GM13977 (cell line): ENCODE results near the gene BTBD9.

Experiments
- DNase-seq: peaks from one replicate; pipeline ENCODE4 v3.0.0; 2012; ENCODE audit warnings: low spot score
- in situ Hi-C: fragments of 300-500 bp; cut with MboI; formaldehyde crosslinking; loops from one replicate; pipeline ENCODE4 v1.12.0; 2022; ENCODE audit warnings: low sequenced_read_pairs, low pct_unique_long_range_greater_than_20kb, mixed read lengths, inconsistent platforms; ENCODE audit not compliant: unreplicated experiment
- TF ChIP-seq, protein P1 (sequence below): IDR thresholded peaks from 2 replicates; pipeline ENCODE4 v1.5.1; 2012; ENCODE audit warnings: mild to moderate bottlenecking, control low read depth; ENCODE audit not compliant: insufficient read depth; ENCODE audit errors: extremely low read depth, missing control alignments

BTBD9 gene

DNA sequence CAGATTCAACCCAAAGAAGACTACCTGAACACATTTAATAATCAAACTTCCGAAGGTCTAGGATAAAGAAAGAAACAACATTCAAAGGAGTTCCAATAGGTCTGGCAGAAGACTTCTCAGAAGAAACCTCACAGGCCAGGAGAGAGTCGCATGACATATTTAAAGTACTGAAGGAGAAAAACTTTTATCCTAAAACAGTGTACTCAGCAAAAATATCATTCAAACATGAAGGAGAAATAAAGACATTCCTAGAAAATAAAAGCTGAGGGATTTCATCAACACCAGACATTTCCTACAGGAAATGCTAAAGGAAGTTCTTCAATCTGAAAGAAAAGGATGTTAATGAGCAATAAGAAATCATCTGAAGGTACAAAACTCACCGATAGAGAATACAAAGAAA lies 108.6 kb downstream of the BTBD9 start:
- TF ChIP-seq, protein P1, sequence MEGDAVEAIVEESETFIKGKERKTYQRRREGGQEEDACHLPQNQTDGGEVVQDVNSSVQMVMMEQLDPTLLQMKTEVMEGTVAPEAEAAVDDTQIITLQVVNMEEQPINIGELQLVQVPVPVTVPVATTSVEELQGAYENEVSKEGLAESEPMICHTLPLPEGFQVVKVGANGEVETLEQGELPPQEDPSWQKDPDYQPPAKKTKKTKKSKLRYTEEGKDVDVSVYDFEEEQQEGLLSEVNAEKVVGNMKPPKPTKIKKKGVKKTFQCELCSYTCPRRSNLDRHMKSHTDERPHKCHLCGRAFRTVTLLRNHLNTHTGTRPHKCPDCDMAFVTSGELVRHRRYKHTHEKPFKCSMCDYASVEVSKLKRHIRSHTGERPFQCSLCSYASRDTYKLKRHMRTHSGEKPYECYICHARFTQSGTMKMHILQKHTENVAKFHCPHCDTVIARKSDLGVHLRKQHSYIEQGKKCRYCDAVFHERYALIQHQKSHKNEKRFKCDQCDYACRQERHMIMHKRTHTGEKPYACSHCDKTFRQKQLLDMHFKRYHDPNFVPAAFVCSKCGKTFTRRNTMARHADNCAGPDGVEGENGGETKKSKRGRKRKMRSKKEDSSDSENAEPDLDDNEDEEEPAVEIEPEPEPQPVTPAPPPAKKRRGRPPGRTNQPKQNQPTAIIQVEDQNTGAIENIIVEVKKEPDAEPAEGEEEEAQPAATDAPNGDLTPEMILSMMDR, result no peak
- DNase-seq, result no peak
- in situ Hi-C loops, result no loop called here

DNA sequence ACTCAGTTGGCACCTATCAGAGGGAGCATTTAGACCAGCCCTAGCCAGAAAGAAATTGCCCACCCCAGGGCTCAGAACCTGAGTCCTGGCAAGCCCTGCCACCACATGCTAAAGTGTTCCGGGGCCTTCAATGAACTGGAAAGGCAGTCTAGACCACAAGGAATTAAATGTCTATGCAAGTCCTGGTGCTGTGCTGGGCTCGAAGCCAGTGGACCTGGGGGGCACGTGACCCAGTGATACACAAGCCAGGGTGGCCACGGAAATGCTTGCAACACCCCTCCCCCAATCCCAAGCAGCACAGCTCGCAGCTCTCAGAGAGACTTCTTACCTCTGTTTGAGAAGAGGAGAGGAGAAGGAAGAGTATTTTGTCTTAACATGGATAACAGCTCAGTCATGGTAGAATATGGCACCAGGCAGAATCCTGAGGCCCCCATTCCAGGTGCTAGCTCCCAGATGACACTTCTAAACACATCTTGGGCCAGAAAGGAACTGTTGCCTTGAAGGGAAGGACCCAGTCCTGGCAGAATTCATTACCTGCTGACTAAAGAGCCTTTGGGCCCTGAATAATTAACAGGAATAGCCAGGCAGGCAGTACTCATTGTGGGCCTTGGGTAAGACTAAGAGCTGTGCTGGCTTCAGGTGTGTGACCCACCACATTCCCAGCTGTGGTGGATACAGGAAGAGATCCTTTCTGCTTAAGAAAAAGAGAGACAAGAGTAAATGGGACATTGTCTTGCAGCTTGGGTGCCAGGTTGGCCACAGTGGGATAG lies 111.3 kb downstream of the BTBD9 start:
- TF ChIP-seq, protein P1, result no peak
- DNase-seq, result no peak
- in situ Hi-C loops, result no loop called here

DNA sequence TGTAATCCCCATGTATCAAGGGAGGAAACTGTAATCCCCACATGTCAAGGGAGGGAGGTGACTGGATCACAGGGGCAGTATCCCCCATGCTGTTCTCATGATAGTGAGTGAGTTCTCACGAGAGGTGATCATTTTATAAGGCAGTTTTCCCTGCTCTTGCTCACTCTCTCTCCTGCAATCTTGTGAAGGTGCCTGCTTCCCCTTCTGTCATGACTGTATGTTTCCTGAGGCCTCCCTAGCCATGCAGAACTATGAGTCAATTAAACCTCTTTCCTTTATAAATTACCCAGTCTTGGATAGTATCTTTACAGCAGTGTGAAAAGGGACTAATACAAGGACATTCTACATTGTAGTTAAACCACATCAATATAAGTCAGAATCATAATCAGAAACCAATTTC lies 112.4 kb downstream of the BTBD9 start:
- in situ Hi-C loops, result no loop called here
- no peak for DNase-seq
- TF ChIP-seq, protein P1, result no peak

DNA sequence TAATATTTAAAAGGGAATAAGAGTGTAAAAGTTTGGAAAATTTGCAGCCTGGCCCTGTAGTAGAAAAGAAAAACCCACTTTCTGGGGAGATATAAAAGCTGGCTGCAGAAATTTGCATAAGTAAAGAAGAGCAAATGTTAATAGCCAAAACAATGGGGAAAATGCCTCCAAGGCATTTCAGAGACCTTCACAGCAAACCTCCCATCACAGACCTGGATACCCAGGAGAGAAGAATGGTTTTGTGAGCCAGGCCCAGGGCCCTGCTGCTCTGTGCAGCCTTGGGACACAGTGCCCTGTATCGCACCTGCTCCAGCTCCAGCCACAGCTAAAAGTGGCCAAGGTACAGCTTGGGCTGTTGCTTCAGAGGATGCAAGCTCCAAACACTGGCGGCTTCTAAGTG lies 113.8 kb downstream of the BTBD9 start:
- in situ Hi-C loops, result no loop called here
- TF ChIP-seq, protein P1, result no peak
- DNase-seq, result no peak

DNA sequence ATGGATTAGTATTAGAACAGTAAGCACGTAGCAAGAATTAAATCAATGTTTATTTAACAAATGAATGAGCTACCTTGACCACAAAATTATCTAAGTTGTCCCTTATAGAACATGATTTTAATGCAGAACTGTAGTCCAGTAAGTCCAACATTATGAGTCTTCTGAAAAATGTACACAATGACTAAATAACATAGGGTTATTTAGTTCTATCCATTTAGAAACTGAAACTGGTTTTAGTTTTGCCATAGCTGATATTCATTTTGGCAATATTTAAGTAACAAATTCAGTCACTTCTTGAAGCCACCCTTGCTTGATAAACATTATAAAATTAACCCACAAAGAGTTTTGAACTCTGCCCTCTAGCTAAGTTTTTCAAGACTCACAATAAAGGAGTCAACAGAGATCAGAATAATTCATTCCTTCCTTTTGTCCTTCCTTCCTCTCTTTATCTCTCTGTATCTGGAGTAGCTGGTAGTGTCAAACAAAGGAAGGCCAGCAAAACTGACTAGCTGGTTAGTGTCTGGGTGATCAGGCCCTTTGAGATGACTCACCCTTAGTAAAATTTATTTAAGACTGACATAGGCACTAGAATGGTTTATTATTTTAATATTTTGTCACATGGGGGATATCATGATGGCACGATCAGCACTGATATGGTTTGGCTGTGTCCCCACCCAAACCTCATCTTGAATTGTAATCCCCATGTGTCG lies 115.1 kb downstream of the BTBD9 start:
- TF ChIP-seq, protein P1, result no peak
- in situ Hi-C loops, result loop anchor here (25.0 kb wide), 1 partner anchor 812 kb away; no protein-coding TSS in a partner anchor
- DNase-seq, result no peak

DNA sequence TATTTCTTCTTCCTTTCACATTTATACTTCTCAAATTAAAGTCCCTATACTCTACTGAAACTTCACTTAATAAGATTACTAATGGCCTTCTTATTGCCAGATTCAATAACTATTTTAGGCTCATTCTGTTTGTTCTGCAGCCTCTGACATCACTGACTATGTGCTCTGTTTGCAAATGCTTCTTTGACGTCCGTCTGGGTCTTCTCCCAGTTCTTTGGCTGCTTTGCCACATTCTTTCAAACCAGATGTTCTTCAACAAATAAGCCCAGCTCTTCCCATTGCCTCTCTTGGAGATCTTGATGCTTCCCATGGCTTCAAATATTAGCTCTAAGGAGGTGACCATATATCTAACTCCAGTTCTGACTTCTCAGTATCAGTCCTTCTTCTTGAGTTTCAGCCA lies 117.4 kb downstream of the BTBD9 start:
- in situ Hi-C loops, result loop anchor here (25.0 kb wide), 1 partner anchor 810 kb away; no protein-coding TSS in a partner anchor
- DNase-seq, result no peak
- TF ChIP-seq, protein P1, result no peak
